NCI-H2196 (cell line): ENCODE data around the gene DNAH11.
A peak's percentile ranks its signal among the peaks of the same experiment; 100 is the strongest.

Source experiments
- DNase-seq: peaks from one replicate; lab custom pipeline; 2025; ENCODE audit not compliant: unreplicated experiment; lab: John Stamatoyannopoulos, UW

Gene DNAH11

GRCh38 chr7:21550821-21551531 lies 8.1 kb downstream of the DNAH11 start:
- DNase-seq: no peak

DNA sequence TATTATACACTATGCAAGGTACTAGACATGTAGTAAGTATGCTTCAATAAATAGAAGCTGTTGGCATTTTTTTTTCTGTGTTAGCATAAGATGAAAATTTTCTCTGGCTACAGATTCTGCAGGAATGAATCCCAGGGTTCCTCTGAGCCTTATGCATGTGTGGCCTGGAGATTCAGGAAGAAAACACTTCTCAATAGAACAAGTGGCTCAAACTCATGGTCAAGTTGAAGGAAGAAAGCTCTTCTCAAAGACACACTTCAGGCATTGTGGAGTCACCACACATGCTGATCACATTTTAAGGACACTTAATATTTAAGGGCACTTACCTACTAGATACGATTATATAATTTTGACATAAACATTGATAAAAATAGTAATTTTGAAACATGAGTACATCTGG lies 19.5 kb downstream of the DNAH11 start:
- no peak for DNase-seq

- DNase-seq: no peak
Observed at GRCh38 chr7:21565614-21566013, 22.8 kb downstream of the DNAH11 start.

DNA sequence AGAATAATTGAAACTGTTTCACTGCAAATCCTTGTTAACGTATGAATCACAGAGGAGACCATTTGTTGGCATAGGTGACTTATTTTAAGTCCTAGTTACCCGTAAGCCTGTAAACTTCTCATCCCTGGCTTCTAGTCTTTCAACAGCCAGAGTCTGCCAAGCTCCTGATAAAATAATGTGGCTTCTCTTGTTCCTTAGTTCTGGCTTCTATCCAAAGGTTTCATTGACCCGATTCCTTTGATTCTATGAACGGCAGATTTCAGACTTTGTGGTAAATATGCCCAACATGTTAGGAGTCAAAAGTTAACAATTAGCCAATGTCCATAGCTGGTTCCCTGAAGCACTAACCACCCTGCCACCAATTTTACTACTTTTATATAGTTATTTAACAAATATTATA lies 23.3 kb downstream of the DNAH11 start:
- DNase-seq: peak; percentile 16

GRCh38 chr7:21568762-21569161 lies 25.9 kb downstream of the DNAH11 start:
- peak; percentile 23 for DNase-seq

DNA sequence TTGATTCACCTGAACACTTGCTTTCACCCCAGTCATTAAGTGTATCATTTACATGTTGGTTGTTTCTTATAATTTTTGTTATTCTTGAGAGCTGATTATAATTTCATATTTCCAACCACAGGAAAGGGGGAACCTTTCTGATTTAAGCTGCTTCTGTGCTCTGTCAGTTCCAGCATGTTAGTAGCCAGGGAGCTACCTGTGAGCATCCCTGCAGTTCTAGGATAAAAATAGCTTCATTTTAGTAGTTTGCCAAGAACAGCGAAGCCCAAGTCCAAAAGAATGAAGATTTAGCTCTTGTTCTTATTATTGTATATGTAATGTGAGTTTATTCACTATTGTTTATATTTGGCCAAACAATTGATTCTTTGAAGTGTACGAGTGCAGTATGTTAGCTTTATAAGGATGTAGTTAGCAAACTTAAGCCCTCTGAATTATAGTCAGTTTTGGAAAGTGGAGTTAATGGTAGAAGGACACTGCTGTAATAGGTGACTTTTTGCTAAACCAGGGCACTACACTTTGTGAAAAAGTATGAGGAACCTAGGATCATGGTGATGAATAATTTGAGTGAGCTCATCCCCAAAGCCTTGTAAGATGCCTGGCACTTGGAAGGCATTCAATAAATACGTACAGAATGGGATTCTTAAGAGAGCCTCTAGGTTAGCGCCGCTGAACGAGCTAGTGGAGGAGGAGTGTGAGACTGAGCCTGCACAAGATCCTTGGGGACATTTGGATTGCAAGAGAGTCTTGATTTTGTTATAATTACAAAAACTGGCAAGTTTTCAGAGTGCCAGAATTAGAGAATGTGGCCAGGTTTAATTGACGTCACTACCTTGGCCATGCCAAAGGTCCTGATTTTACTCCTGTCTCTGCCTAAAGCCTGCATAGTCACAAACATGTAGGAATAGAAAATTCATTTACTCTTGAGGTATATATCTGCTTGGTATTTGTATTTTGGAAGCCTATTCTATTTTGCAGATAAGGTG lies 29.8 kb downstream of the DNAH11 start:
- no peak for DNase-seq

GRCh38 chr7:21579341-21580072 lies 36.7 kb downstream of the DNAH11 start:
- no peak for DNase-seq

- peak; percentile 7 for DNase-seq
Observed at GRCh38 chr7:21580073-21580521, 37.3 kb downstream of the DNAH11 start.

GRCh38 chr7:21585070-21585724 lies 42.4 kb downstream of the DNAH11 start:
- no peak for DNase-seq

DNA sequence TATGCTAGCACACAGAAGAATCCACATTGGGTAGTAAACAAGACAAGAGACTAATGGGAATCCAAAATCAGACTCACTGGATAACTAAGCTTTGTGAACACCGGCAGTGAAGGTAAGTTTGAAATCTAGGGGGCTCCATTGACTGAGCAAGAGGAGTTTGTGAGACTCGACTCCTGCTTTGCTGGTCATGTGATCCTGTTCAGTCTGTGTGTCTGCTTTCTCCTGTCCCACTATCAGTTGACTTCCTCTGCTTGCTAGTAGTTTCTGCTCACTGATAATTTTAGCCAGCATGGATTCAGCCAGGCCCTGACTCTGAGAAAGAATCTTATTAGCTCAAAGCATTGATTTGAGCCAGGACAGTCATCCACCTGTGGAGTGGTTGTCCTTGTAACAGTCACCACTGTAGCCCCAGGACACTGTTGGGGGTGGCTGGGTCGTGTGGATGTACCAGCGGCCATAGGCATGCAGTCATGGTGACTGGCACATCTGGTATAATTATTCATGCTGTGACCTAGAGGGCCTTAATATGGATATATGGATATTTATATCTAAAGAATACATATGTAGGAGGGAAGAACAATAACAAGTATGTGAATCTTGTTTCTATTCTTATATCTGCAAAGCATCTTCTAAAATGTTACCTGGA lies 44.4 kb downstream of the DNAH11 start:
- DNase-seq: no peak

DNA sequence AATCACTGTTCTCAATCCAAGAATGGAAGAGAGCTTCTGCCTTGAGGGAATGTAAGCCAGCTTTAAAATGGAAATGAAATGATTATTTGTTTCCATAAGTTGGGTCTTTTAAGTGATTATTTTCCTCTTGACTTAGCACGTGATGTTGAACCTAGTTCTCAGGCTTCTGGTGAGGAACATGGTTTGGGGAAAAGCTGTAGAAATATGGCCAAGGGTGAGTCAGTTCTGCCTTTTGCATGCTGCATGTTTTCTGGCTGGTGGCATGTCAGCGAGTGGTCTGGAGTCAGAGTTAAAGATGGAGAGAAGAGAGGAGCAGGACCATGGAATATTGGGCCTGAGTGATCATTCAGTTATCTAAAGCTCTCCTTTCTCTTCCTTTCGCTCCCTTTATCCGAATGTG lies 54.0 kb downstream of the DNAH11 start:
- no peak for DNase-seq

GRCh38 chr7:21603462-21603861 lies 60.6 kb downstream of the DNAH11 start:
- DNase-seq: no peak

DNA sequence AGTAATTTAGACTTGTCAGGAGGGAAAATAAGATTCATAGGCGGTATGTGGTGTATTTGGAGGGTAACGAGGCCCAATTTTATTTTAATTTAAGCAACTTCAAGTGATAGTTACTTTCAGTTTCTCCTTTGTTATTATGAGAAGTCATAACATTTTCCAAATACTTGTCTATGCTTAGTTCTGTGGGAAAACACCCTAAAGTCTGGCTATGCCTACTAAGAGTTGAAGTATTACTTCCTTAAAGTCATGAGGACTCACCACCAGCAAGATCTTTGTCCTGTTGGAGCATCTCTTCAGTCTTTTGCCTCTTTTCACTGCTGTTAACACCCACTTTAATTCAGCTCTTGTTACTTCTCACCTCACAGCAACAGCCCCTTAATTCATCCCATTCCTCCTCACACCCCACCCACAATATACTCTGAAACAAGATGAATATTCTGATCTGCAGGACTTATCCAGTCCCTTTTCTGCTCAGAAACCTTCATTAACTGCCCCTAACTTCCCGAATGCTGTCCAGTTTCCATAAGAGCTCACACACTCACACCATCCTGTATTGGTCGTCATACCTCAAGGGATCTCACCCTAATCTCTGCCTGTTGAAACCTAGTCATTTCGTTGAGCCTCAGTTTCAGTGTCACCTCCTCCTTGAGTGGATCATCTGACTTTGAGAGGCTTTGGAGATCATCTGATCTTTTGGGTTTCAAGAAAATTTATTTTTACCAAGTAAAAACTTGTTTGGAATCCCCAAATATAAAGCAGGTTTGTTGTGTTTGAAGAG lies 61.3 kb downstream of the DNAH11 start:
- DNase-seq: no peak

DNA sequence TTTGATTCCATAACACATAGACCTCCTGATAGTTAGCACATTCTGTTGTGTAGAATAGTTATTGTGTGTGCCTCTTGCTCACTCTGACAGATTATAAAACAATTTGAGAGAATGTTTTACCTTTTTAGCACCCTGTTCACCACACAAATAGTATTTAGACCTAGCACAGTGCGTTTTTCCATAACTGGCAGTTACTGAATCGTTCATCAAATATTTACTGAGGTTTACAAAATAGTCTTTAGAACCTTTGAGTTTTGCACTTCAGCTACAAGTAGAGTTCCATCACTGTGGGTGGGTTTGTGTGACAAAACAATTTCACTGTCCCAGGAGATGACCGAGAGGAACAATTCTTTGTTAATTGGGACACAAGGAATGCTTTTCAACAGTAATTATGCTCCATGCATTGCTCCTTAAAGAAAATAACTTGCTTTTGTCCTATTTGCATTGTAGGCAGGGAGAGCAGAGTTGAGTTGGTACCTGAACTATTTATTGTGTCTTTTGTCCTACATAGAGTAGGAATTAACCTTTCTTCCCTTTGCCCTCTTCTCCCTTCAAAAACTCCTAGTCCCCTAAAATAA lies 62.3 kb downstream of the DNAH11 start:
- DNase-seq: no peak

- no peak for DNase-seq
Observed at GRCh38 chr7:21608465-21608864, 65.6 kb downstream of the DNAH11 start.

- no peak for DNase-seq
Observed at GRCh38 chr7:21611129-21611528, 68.3 kb downstream of the DNAH11 start.

DNA sequence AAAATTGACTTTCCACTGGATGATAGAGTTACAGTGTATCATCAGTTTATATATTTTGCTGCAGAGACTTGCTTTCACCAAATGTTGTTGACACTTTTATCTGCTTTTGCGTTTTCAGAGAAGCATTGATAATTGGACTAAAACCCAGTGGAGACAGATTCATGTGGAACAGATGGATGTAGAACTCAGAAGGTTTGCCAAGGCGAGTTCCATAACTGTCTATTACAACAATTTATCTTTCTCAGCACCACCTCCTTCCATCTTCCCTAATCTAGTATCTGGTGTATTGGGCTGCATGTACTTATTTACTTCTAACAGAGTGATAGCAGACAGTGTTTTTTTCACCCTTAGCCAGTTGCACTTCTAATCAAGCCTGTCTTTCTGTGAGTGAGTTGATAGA lies 73.3 kb downstream of the DNAH11 start:
- DNase-seq: no peak

DNA sequence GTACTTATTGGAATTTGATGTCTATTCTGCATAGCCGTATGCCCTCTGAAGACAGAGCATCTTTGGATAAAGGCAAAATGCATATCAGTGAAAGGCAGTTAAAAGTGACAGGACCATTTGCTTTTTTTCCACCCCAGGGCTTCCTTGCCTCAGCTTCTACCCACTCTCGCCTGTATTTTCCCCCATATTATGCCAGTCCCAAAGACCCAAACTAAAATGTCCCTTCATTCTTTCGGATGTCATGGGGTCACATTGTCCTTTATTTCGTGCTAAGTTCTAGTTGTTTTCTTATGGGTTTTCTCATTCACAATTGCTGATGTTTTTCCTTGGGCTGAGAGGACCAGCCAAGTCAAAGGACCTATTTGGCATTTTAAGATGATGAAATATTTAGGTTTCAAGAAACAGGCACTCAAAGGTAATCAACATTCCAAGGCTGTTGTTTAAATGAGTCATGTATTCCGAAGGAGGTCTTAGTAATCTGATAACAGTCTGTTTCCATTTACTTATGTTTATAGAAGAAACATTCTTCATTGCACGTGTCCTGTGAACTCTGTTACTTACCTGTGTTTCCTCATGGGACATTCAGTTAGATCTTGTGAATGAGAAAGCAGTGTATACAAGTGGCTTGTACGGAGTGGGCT lies 74.1 kb downstream of the DNAH11 start:
- no peak for DNase-seq

- no peak for DNase-seq
Observed at GRCh38 chr7:21617513-21617912, 74.7 kb downstream of the DNAH11 start.
